HepG2 (cell line): ENCODE results near the gene RPH3AL. TPM values are rescaled to one million over a fixed set of nuclear protein-coding genes. Genes with fewer than 3 reads are reported as not detected.

Source experiments
- ATAC-seq: fragments of 200-7000 bp; cut with Tn5 transposase; 3 replicates; pipeline ENCODE4 v1.9.1; 2020; ENCODE audit warnings: mild to moderate bottlenecking, moderate library complexity
- BruUV-seq: library from RNA; stranded (reverse); fragments of 400-500 nt; replicated peaks from 2 replicates; lab custom pipeline; 2021; lab: Mats Ljungman, UMichigan
- CTCF ChIA-PET: fragments of 300-600 bp; formaldehyde crosslinking; extraction: SDS; loops from one replicate; lab custom pipeline; 2021; ENCODE audit warnings: low total read pairs, inconsistent platforms, low intra/inter-chr PET ratio; lab: Yijun Ruan, JAX
- POLR2A ChIA-PET: fragments of 350-600 bp; sonication (Branson Sonifier 250); formaldehyde crosslinking; loops from one replicate; lab custom pipeline; 2020; ENCODE audit warnings: antibody characterized with exemption, inconsistent platforms; lab: Yijun Ruan, JAX
- DNase-seq: peaks from one replicate; pipeline ENCODE4 v3.0.0-alpha.2; 2015; ENCODE audit warnings: low spot score
- FAIRE-seq: peaks from 3 replicates; lab custom pipeline; 2011; peaks lifted over from hg19 to GRCh38; lab: Jason Lieb, UNC
- H2AFZ ChIP-seq: one replicate; pipeline ENCODE4 v1.6.1; 2011; ENCODE audit warnings: low read length, inconsistent platforms
- H3K27ac ChIP-seq: fragments of 300-600 bp; 3 replicates; pipeline ENCODE4 v1.8.0; 2011; ENCODE audit warnings: mixed run types, mild to moderate bottlenecking, mixed read lengths, low read length, inconsistent platforms; ENCODE audit not compliant: insufficient read depth; ENCODE audit errors: extremely low read length
- H3K27me3 ChIP-seq, 2 experiments: fragments of 200-600 bp in 1 of 2; 2 replicates in 1 of 2; 3 replicates in 1 of 2; pipeline versions ENCODE4 v1.6.0 to v1.8.0; 2011; ENCODE audit warnings: low read length in 2 of 2, mild to moderate bottlenecking in 2 of 2, moderate library complexity in 2 of 2, inconsistent platforms in 1 of 2; ENCODE audit not compliant: insufficient read depth in 2 of 2, control insufficient read depth in 1 of 2
- H3K36me3 ChIP-seq, 2 experiments: fragments of 200-600 bp in 1 of 2; replicated peaks in 1 of 2; 2 replicates in 1 of 2; 3 replicates in 1 of 2; pipeline versions ENCODE4 v1.5.1 to v1.8.0; 2011; ENCODE audit warnings: low read length in 2 of 2, inconsistent platforms in 1 of 2; ENCODE audit not compliant: insufficient read depth in 2 of 2, control insufficient read depth in 1 of 2
- H3K4me1 ChIP-seq: 2 replicates; pipeline ENCODE4 v1.5.1; 2012; ENCODE audit warnings: low read length, inconsistent platforms; ENCODE audit not compliant: insufficient read depth
- H3K4me2 ChIP-seq: 2 replicates; pipeline ENCODE4 v1.6.0; 2011; ENCODE audit warnings: low read depth, low read length, inconsistent platforms
- H3K4me3 ChIP-seq, 3 experiments: fragments of 200-600 bp in 1 of 3; sonication (generic), shearing (Covaris generic) in 1 of 3; replicated peaks in 1 of 3; 2 replicates each; pipeline ENCODE4 v1.5.1; 2011 to 2016; ENCODE audit warnings: low read length in 3 of 3, inconsistent platforms in 2 of 3, low read depth in 2 of 3, mild to moderate bottlenecking in 2 of 3, control low read depth in 1 of 3, mixed read lengths in 1 of 3; ENCODE audit not compliant: insufficient read depth in 1 of 3
- H3K79me2 ChIP-seq: one replicate; pipeline ENCODE4 v1.6.1; 2011; ENCODE audit warnings: low read length, inconsistent platforms; ENCODE audit not compliant: insufficient read depth
- H3K9ac ChIP-seq: 2 replicates; pipeline ENCODE4 v1.6.0; 2011; ENCODE audit warnings: mild to moderate bottlenecking, low read depth, low read length, inconsistent platforms; ENCODE audit not compliant: insufficient read depth
- H3K9me3 ChIP-seq: 2 replicates; pipeline ENCODE4 v1.5.1; 2012; ENCODE audit warnings: mild to moderate bottlenecking, low read length
- H4K20me1 ChIP-seq: 2 replicates; pipeline ENCODE4 v1.6.0; 2011; ENCODE audit warnings: inconsistent platforms, mild to moderate bottlenecking, low read length, moderate library complexity; ENCODE audit not compliant: insufficient read depth
- ELF1 ChIP-seq: sonication (generic); formaldehyde crosslinking; IDR thresholded peaks from 2 replicates; pipeline ENCODE4 v1.4.0; 2020; ENCODE audit warnings: missing genetic modification reagents
- NFIC ChIP-seq: IDR thresholded peaks from 2 replicates; pipeline ENCODE4 v1.6.1; 2012; ENCODE audit warnings: mild to moderate bottlenecking, low read length, inconsistent platforms
- RBM22 ChIP-seq: fragments of 200-400 bp; formaldehyde crosslinking; optimal IDR thresholded peaks from 2 replicates; pipeline ENCODE3; 2017; ENCODE audit warnings: mild to moderate bottlenecking, low read length, moderate library complexity
- ZFX ChIP-seq: sonication (generic); formaldehyde crosslinking; IDR thresholded peaks from 2 replicates; pipeline ENCODE4 v1.4.0; 2020; ENCODE audit warnings: mild to moderate bottlenecking, low read depth, missing genetic modification reagents, moderate library complexity
- ZNF12 ChIP-seq: sonication (generic); formaldehyde crosslinking; IDR thresholded peaks from 2 replicates; pipeline ENCODE4 v1.5.0; 2020; ENCODE audit warnings: missing genetic modification reagents
- ZNF180 ChIP-seq: sonication (generic); formaldehyde crosslinking; IDR thresholded peaks from 2 replicates; pipeline ENCODE4 v1.4.0; 2020; ENCODE audit warnings: low read depth, missing genetic modification reagents, borderline replicate concordance
- ZNF230 ChIP-seq: sonication (generic); formaldehyde crosslinking; IDR thresholded peaks from 2 replicates; pipeline ENCODE4 v1.4.0; 2020; ENCODE audit warnings: mild to moderate bottlenecking, missing genetic modification reagents
- ZNF503 ChIP-seq: sonication (generic); formaldehyde crosslinking; IDR thresholded peaks from 2 replicates; pipeline ENCODE4 v1.4.0; 2020; ENCODE audit warnings: missing genetic modification reagents
- ZNF557 ChIP-seq: sonication (generic); formaldehyde crosslinking; IDR thresholded peaks from 2 replicates; pipeline ENCODE4 v1.4.0; 2020; ENCODE audit warnings: missing genetic modification reagents
- ZNF749 ChIP-seq: sonication (generic); formaldehyde crosslinking; IDR thresholded peaks from 2 replicates; pipeline ENCODE4 v1.8.0; 2022; ENCODE audit warnings: mild to moderate bottlenecking, missing genetic modification reagents, moderate library complexity, borderline replicate concordance
- ZSCAN9 ChIP-seq: IDR thresholded peaks from 2 replicates; pipeline ENCODE4 v1.6.1; 2016; ENCODE audit warnings: borderline replicate concordance
- WGBS: methylation state at CpG from one replicate; pipeline ENCODE4 v1.1.6; 2017; ENCODE audit warnings: low lambda C conversion rate; 5-methylcytosine and 5-hydroxymethylcytosine counted together
- in situ Hi-C: cut with HindIII; loops from 2 replicates; pipeline ENCODE4 v1.10.0; 2017; ENCODE audit warnings: low pct_unique_long_range_greater_than_20kb; ENCODE audit not compliant: extremely low pct_ligation_motif_present
- intact Hi-C: fragments of 100-400 bp; cut with micrococcal nuclease; formaldehyde crosslinking; loops from one replicate; pipeline ENCODE4 v1.10.0; 2022; ENCODE audit not compliant: unreplicated experiment
- polyA plus RNA-seq, 8 experiments: library from polyadenylated mRNA; depleted of rRNA in 3 of 8; stranded (reverse) in 7 of 8; unstranded in 1 of 8; fragments of >200 nt; fragmentation: Illumina TruSeq in 4 of 8; extraction: Trizol in 4 of 8; gene quantifications; 2 replicates each; pipeline versions ENCODE4 v1.2.1 to v1.2.3, GENCODE V29; 2011 to 2016; ENCODE audit warnings: low read depth in 4 of 8, missing spikeins in 1 of 8, mixed read lengths in 1 of 8; ENCODE audit not compliant: insufficient read depth in 1 of 8
- total RNA-seq, 5 experiments: library from RNA; depleted of rRNA; stranded (reverse); fragments of >200 nt; fragmentation: Illumina TruSeq; extraction: Trizol; gene quantifications; 2 replicates each; pipeline ENCODE4 v1.2.3, GENCODE V29; 2016; ENCODE audit warnings: low read depth in 1 of 5
- TF ChIP-seq, protein P1 (sequence below): sonication (generic); formaldehyde crosslinking; IDR thresholded peaks from 2 replicates; pipeline ENCODE4 v1.8.0; 2022; ENCODE audit warnings: mild to moderate bottlenecking, missing genetic modification reagents, moderate library complexity
- TF ChIP-seq, protein P2 (sequence below): sonication (generic); formaldehyde crosslinking; IDR thresholded peaks from 2 replicates; pipeline ENCODE4 v1.8.1; 2023; ENCODE audit warnings: mild to moderate bottlenecking, missing genetic modification reagents

Gene RPH3AL
- total and polyA plus RNA-seq, 2 of the 13 experiments (the other 11 are each of a cell fraction or from before 2014, with no cell fraction given), result 7.8 to 16.4 TPM

DNA sequence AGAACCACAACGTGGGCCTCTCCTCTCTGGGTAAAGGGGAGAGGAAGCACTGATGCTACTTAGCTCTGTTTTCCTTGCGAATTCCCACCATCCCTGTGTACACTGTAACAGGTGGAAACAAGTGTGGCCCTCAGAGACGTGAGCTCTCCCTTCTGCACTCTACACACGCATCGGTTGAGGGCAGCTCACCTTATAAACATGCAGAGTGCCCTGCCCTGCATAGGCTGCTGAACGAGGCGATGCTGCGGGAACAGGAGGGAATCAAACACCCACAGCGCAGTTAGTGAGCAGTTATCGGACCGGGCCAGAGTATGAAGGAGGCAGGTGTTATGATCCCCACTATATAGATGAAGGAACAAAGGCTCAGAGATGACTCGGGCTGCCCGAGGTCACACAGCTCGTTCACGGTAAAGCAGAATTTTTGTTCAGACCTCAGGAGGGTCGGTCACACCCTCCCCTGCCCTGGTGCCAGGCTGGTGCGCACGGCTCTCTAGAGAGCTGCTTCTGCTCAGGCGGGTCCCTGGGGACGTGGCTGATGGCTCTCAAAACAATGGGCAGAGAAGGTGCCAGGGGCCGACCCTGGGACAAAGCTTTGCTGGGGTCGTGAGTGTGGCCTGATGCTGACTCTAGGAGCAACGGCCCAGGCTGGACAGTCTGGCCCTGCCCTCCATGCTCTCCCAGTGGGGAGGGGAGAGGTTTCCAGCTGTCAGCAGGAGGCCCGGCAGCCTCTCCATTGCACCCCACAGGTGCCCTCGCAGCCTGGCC, 68.5 kb downstream of the RPH3AL start:
- WGBS, result 91% methylated on average over 15 of the region's 25 CpGs
- Histone ChIP-seq H3K36me3 (peaks cover 8 to 10% of the 10 kb centered on the region in 2 experiments; a peak in 3 of 5 replicates), H3K4me1 (peaks cover 17% of the 10 kb centered on the region), H3K79me2 (no peaks in the 10 kb centered on the region), H4K20me1 (no peaks in the 10 kb centered on the region), H3K4me3 (no peak overlapping the region), H3K9me3 (no peaks in the 10 kb centered on the region), H3K4me2 (no peak overlapping the region), H3K27me3 (no peaks in the 10 kb centered on the region), H3K27ac (no peak overlapping the region), H3K9ac (no peak overlapping the region), H2AFZ (no peak overlapping the region)
- intact Hi-C loops (no loop called here), in situ Hi-C loops (no loop called here)
- POLR2A ChIA-PET, result no interaction called here
- BruUV-seq, result no TSS peak
- CTCF ChIA-PET, result no interaction called here
- DNase-seq, result no peak
- no peak for ATAC-seq
- no peak for FAIRE-seq
- no peak for TF ChIP-seq ZNF180 (CRISPR knock-in tag)
- TF ChIP-seq, protein P1, sequence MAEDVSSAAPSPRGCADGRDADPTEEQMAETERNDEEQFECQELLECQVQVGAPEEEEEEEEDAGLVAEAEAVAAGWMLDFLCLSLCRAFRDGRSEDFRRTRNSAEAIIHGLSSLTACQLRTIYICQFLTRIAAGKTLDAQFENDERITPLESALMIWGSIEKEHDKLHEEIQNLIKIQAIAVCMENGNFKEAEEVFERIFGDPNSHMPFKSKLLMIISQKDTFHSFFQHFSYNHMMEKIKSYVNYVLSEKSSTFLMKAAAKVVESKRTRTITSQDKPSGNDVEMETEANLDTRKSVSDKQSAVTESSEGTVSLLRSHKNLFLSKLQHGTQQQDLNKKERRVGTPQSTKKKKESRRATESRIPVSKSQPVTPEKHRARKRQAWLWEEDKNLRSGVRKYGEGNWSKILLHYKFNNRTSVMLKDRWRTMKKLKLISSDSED, result no peak
- no peak for TF ChIP-seq ZFX (CRISPR knock-in tag)
- TF ChIP-seq ZNF503 (CRISPR knock-in tag), result no peak
- no peak for TF ChIP-seq NFIC
- TF ChIP-seq, protein P2, sequence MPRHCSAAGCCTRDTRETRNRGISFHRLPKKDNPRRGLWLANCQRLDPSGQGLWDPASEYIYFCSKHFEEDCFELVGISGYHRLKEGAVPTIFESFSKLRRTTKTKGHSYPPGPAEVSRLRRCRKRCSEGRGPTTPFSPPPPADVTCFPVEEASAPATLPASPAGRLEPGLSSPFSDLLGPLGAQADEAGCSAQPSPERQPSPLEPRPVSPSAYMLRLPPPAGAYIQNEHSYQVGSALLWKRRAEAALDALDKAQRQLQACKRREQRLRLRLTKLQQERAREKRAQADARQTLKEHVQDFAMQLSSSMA, result no peak
- no peak for TF ChIP-seq RBM22
- TF ChIP-seq ZSCAN9 (CRISPR knock-in tag), result no peak
- TF ChIP-seq ZNF557 (CRISPR knock-in tag), result no peak
- no peak for TF ChIP-seq ZNF230 (CRISPR knock-in tag)
- TF ChIP-seq ZNF749 (CRISPR knock-in tag), result no peak
- no peak for TF ChIP-seq ZNF12 (CRISPR knock-in tag)
- TF ChIP-seq ELF1 (CRISPR knock-in tag), result no peak
